GM12872 (cell line): ENCODE results near the gene DIDO1.

ENCODE experiments used
- CTCF ChIP-seq: IDR thresholded peaks from 3 replicates; pipeline ENCODE4 v1.5.1; 2011; ENCODE audit warnings: low read depth, mild to moderate bottlenecking, low read length, moderate library complexity; ENCODE audit not compliant: insufficient read depth

The DIDO1 gene

GRCh38 chr20:62888910-62889309, 37.4 kb downstream of the DIDO1 start:
- TF ChIP-seq CTCF = no peak

GRCh38 chr20:62888406-62888805, 37.9 kb downstream of the DIDO1 start:
- no peak for TF ChIP-seq CTCF

GRCh38 chr20:62887860-62888239, 38.5 kb downstream of the DIDO1 start:
- no peak for TF ChIP-seq CTCF

- no peak for TF ChIP-seq CTCF
These were observed 39.0 kb downstream of the DIDO1 start for GRCh38 chr20:62887152-62887859.

GRCh38 chr20:62886709-62887058, 39.6 kb downstream of the DIDO1 start:
- no peak for TF ChIP-seq CTCF

- TF ChIP-seq CTCF = no peak
These were observed 40.2 kb downstream of the DIDO1 start for GRCh38 chr20:62885896-62886708.

GRCh38 chr20:62885046-62885895, 41.0 kb downstream of the DIDO1 start:
- no peak for TF ChIP-seq CTCF
